Smooth muscle cell (in vitro differentiated cells): ENCODE results near the gene FZD4. TPM values are rescaled to one million over a fixed set of nuclear protein-coding genes. Genes with fewer than 3 reads are reported as not detected.
"Not testable (repeated sequence)": the region's sequence is repeated elsewhere in the genome, so short reads cannot be mapped to it uniquely, and the experiment has no call there.

Experiments
- DNase-seq: peaks from one replicate; lab custom pipeline; 2025; ENCODE audit not compliant: unreplicated experiment; lab: John Stamatoyannopoulos, UW
- H2AFZ ChIP-seq: fragments of 200-600 bp; sonication (generic); 2 replicates; pipeline ENCODE4 v1.6.0; 2016; ENCODE audit warnings: antibody characterized with exemption, low read depth, mild to moderate bottlenecking
- H3F3A ChIP-seq: fragments of 200-600 bp; sonication (generic); 2 replicates; pipeline ENCODE4 v1.6.0; 2017; ENCODE audit warnings: antibody characterized with exemption, low read depth
- H3K27ac ChIP-seq: fragments of 200-600 bp; sonication (generic); 2 replicates; pipeline ENCODE4 v1.5.1; 2016; ENCODE audit warnings: low read depth, mild to moderate bottlenecking
- H3K27me3 ChIP-seq: fragments of 200-600 bp; sonication (generic); 2 replicates; pipeline ENCODE4 v1.6.1; 2016; ENCODE audit warnings: low read depth, mild to moderate bottlenecking
- H3K36me3 ChIP-seq: fragments of 200-600 bp; sonication (generic); 2 replicates; pipeline ENCODE4 v1.5.1; 2016; ENCODE audit warnings: low read depth
- H3K4me1 ChIP-seq: fragments of 200-600 bp; sonication (generic); 2 replicates; pipeline ENCODE4 v1.5.1; 2016; ENCODE audit warnings: low read depth
- H3K4me2 ChIP-seq: fragments of 200-600 bp; sonication (generic); 2 replicates; pipeline ENCODE4 v1.6.0; 2016; ENCODE audit warnings: mild to moderate bottlenecking
- H3K4me3 ChIP-seq: fragments of 200-600 bp; sonication (generic); 2 replicates; pipeline ENCODE4 v1.5.1; 2016; ENCODE audit warnings: mild to moderate bottlenecking
- H3K79me2 ChIP-seq: fragments of 200-600 bp; sonication (generic); 2 replicates; pipeline ENCODE4 v1.6.0; 2016; ENCODE audit warnings: low read depth, mild to moderate bottlenecking
- H3K9ac ChIP-seq: fragments of 200-600 bp; sonication (generic); 2 replicates; pipeline ENCODE4 v1.6.0; 2016; ENCODE audit warnings: low read depth
- H3K9me3 ChIP-seq: fragments of 200-600 bp; sonication (generic); replicated peaks from 2 replicates; pipeline ENCODE4 v1.5.1; 2016; ENCODE audit warnings: low read depth
- H4K20me1 ChIP-seq: fragments of 200-600 bp; sonication (generic); 2 replicates; pipeline ENCODE4 v1.6.0; 2016; ENCODE audit warnings: low read depth
- CTCF ChIP-seq: fragments of 200-600 bp; sonication (generic); IDR thresholded peaks from 2 replicates; pipeline ENCODE4 v1.5.1; 2017; ENCODE audit warnings: borderline replicate concordance, mild to moderate bottlenecking, antibody characterized with exemption; ENCODE audit not compliant: insufficient read depth, poor library complexity, severe bottlenecking
- WGBS: methylation state at CpG from one replicate; pipeline ENCODE4 v1.1.7; 2016; ENCODE audit warnings: low lambda C conversion rate; 5-methylcytosine and 5-hydroxymethylcytosine counted together
- polyA plus RNA-seq: library from polyadenylated mRNA; unstranded; fragments of >200 nt; fragmentation: Nextera tagmentation; extraction: Ambion mirVana; gene quantifications from 2 replicates; pipeline ENCODE4 v1.2.1, GENCODE V29; 2016
- total RNA-seq: library from RNA; depleted of rRNA; stranded (reverse); fragments of >200 nt; gene quantifications from 2 replicates; pipeline ENCODE4 v1.2.3, GENCODE V29; 2014

Gene FZD4
- total and polyA plus RNA-seq, 2 experiments from 2014 or later = 1.8 to 5.8 TPM

GRCh38 chr11:86916330-86916729 lies 38.9 kb downstream of the FZD4 start:
- Histone ChIP-seq H2AFZ (peak overlapping the region; percentile 11), H3K9ac (peak overlapping the region; percentile 45), H3K27ac (peak overlapping the region; percentile 81), H3K9me3 (no peaks in the 10 kb centered on the region), H3K4me3 (no peak overlapping the region), H3K4me2 (peak overlapping the region; percentile 62), H3F3A (peaks cover 4% of the 10 kb centered on the region), H3K27me3 (no peaks in the 10 kb centered on the region), H3K4me1 (peaks cover 19% of the 10 kb centered on the region), H4K20me1 (no peaks in the 10 kb centered on the region), H3K36me3 (no peaks in the 10 kb centered on the region), H3K79me2 (no peaks in the 10 kb centered on the region)
- no peak for DNase-seq
- no peak for TF ChIP-seq CTCF
- 27% methylated on average over 1 of the region's 1 CpG for WGBS

- not testable (repeated sequence) for DNase-seq, H3K4me3 ChIP-seq, H3K9me3 ChIP-seq, H3K36me3 ChIP-seq, H3K27me3 ChIP-seq, H3K79me2 ChIP-seq, H3F3A ChIP-seq, H4K20me1 ChIP-seq
- WGBS = 17% methylated on average over 1 of the region's 1 CpG
- peak overlapping the region; percentile 20 for H3K9ac ChIP-seq
- H2AFZ ChIP-seq = peak overlapping the region; percentile 11
- peak overlapping the region; percentile 62 for H3K4me2 ChIP-seq
- H3K27ac ChIP-seq = peak overlapping the region; percentile 81
- H3K4me1 ChIP-seq = peaks cover 19% of the 10 kb centered on the region
Measured at GRCh38 chr11:86915850-86916249, 39.3 kb downstream of the FZD4 start.

GRCh38 chr11:86914865-86915519 lies 40.2 kb downstream of the FZD4 start:
- H3F3A ChIP-seq = peaks cover 4% of the 10 kb centered on the region
- no peaks in the 10 kb centered on the region for H3K36me3 ChIP-seq
- no peak overlapping the region for H3K4me3 ChIP-seq
- peak overlapping the region; percentile 63 for H2AFZ ChIP-seq
- no peaks in the 10 kb centered on the region for H3K9me3 ChIP-seq
- peak overlapping the region; percentile 15 for H3K27ac ChIP-seq
- H4K20me1 ChIP-seq = no peaks in the 10 kb centered on the region
- WGBS = 74% methylated on average over 6 of the region's 6 CpGs
- no peak overlapping the region for H3K4me2 ChIP-seq
- DNase-seq = no peak
- H3K79me2 ChIP-seq = no peaks in the 10 kb centered on the region
- peaks cover 19% of the 10 kb centered on the region for H3K4me1 ChIP-seq
- H3K9ac ChIP-seq = no peak overlapping the region
- no peak for TF ChIP-seq CTCF
- no peaks in the 10 kb centered on the region for H3K27me3 ChIP-seq

GRCh38 chr11:86912238-86912637 lies 43.0 kb downstream of the FZD4 start:
- no peak overlapping the region for H3K27ac ChIP-seq
- no peak for TF ChIP-seq CTCF
- no peaks in the 10 kb centered on the region for H3K9me3 ChIP-seq
- no peak overlapping the region for H2AFZ ChIP-seq
- WGBS = 0% methylated on average over 1 of the region's 1 CpG
- H3K27me3 ChIP-seq = no peaks in the 10 kb centered on the region
- no peaks in the 10 kb centered on the region for H3K79me2 ChIP-seq
- no peaks in the 10 kb centered on the region for H3F3A ChIP-seq
- no peak overlapping the region for H3K9ac ChIP-seq
- no peak overlapping the region for H3K4me2 ChIP-seq
- peaks cover 8% of the 10 kb centered on the region for H3K4me1 ChIP-seq
- H3K4me3 ChIP-seq = no peak overlapping the region
- H4K20me1 ChIP-seq = no peaks in the 10 kb centered on the region
- no peaks in the 10 kb centered on the region for H3K36me3 ChIP-seq
- no peak for DNase-seq
